DND-41 (cell line): ENCODE measurements around the gene KMT5C.

Experiments
- ATAC-seq: fragments of 200-7000 bp; cut with Tn5 transposase; 3 replicates; pipeline ENCODE4 v1.9.1; 2021; ENCODE audit warnings: low read depth; ENCODE audit not compliant: insufficient read depth
- DNase-seq: peaks from one replicate; pipeline ENCODE4 v3.0.0-alpha.2; 2020
- H2AFZ ChIP-seq: 2 replicates; pipeline ENCODE4 v1.6.0; 2012; ENCODE audit warnings: low read depth, low read length
- H3K27ac ChIP-seq: 2 replicates; pipeline ENCODE4 v1.5.1; 2012; ENCODE audit warnings: low read length, inconsistent platforms
- H3K27me3 ChIP-seq: fragments of 200-600 bp; sonication (generic); 2 replicates; pipeline ENCODE4 v1.6.0; 2012; ENCODE audit warnings: low read length, mild to moderate bottlenecking, inconsistent platforms; ENCODE audit not compliant: insufficient read depth, poor library complexity
- H3K36me3 ChIP-seq: 2 replicates; pipeline ENCODE4 v1.5.1; 2012; ENCODE audit warnings: low read length, inconsistent platforms; ENCODE audit not compliant: insufficient read depth
- H3K4me1 ChIP-seq: 2 replicates; pipeline ENCODE4 v1.5.1; 2012; ENCODE audit warnings: mild to moderate bottlenecking, low read length; ENCODE audit not compliant: insufficient read depth
- H3K4me2 ChIP-seq: 2 replicates; pipeline ENCODE4 v1.6.0; 2012; ENCODE audit warnings: mild to moderate bottlenecking, moderate library complexity, low read length, inconsistent platforms; ENCODE audit not compliant: insufficient read depth
- H3K4me3 ChIP-seq, 2 experiments: fragments of 200-600 bp in 1 of 2; shearing (Covaris generic) in 1 of 2; 2 replicates each; pipeline ENCODE4 v1.5.1; 2012 to 2016; ENCODE audit warnings: inconsistent platforms in 2 of 2, low read length in 2 of 2, mild to moderate bottlenecking in 2 of 2, low read depth in 1 of 2, moderate library complexity in 1 of 2
- H3K79me2 ChIP-seq: 2 replicates; pipeline ENCODE4 v1.6.0; 2012; ENCODE audit warnings: low read length, inconsistent platforms; ENCODE audit not compliant: insufficient read depth
- H3K9ac ChIP-seq: 2 replicates; pipeline ENCODE4 v1.6.0; 2012; ENCODE audit warnings: low read depth, mild to moderate bottlenecking, inconsistent platforms, low read length, moderate library complexity
- H3K9me3 ChIP-seq: 2 replicates; pipeline ENCODE4 v1.5.1; 2012; ENCODE audit warnings: low read length, moderate library complexity, mild to moderate bottlenecking, inconsistent platforms; ENCODE audit not compliant: insufficient read depth, severe bottlenecking
- H4K20me1 ChIP-seq: 2 replicates; pipeline ENCODE4 v1.6.0; 2012; ENCODE audit warnings: low read length; ENCODE audit not compliant: insufficient read depth
- CTCF ChIP-seq: IDR thresholded peaks from 2 replicates; pipeline ENCODE4 v1.5.1; 2012; ENCODE audit warnings: borderline replicate concordance, low read length, moderate library complexity, mild to moderate bottlenecking; ENCODE audit not compliant: poor library complexity, severe bottlenecking; ENCODE audit errors: extremely low read depth
- EZH2 ChIP-seq: IDR thresholded peaks from 3 replicates; pipeline ENCODE4 v1.6.1; 2012; ENCODE audit warnings: borderline replicate concordance, low read depth, mild to moderate bottlenecking, moderate library complexity, low read length, inconsistent platforms; ENCODE audit not compliant: severe bottlenecking

Gene KMT5C

GRCh38 chr19:55392820-55393761, 53.4 kb downstream of the KMT5C start:
- TF ChIP-seq CTCF (no peak), EZH2 (no peak)
- H3K79me2 ChIP-seq, result peaks cover 18% of the 10 kb centered on the region
- no peak for DNase-seq
- no peak overlapping the region for H3K4me3 ChIP-seq
- peaks cover 15% of the 10 kb centered on the region for H3K4me1 ChIP-seq
- no peak overlapping the region for H3K9ac ChIP-seq
- H3K4me2 ChIP-seq, result no peak overlapping the region
- H3K27me3 ChIP-seq, result no peaks in the 10 kb centered on the region
- H4K20me1 ChIP-seq, result peaks cover 34% of the 10 kb centered on the region
- H2AFZ ChIP-seq, result no peak overlapping the region
- H3K9me3 ChIP-seq, result no peaks in the 10 kb centered on the region
- no peak overlapping the region for H3K27ac ChIP-seq
- ATAC-seq, result 0 out of 3 replicates have a peak, but pooled peaks have one; percentile 3
- peaks cover 26% of the 10 kb centered on the region for H3K36me3 ChIP-seq
